Liver (tissue), 9 donors: Measurements from ENCODE around the gene PTPRD. TPM values are rescaled to one million over a fixed set of nuclear protein-coding genes. Genes with fewer than 3 reads are reported as not detected.
A peak's percentile ranks its signal among the peaks of the same experiment; 100 is the strongest.

Source experiments
- DNase-seq: peaks from one replicate; pipeline ENCODE4 v3.0.0-alpha.2; 2017; ENCODE audit warnings: low spot score
- H3K27ac ChIP-seq, 2 donors: one replicate each; pipeline ENCODE4 v1.7.0; 2013; ENCODE audit warnings: inconsistent platforms in 2 of 2, low read length in 2 of 2, control low read depth in 1 of 2, low read depth in 1 of 2, mild to moderate bottlenecking in 1 of 2
- H3K27me3 ChIP-seq, 4 donors: one replicate each; pipeline versions ENCODE4 v1.6.1 to v1.7.0; 2013; ENCODE audit warnings: low read length in 3 of 4, inconsistent platforms in 1 of 4, mild to moderate bottlenecking in 1 of 4, moderate library complexity in 1 of 4; ENCODE audit not compliant: control insufficient read depth in 4 of 4, insufficient read depth in 4 of 4
- H3K36me3 ChIP-seq, 4 donors: one replicate each; pipeline versions ENCODE4 v1.6.1 to v1.7.0; 2013; ENCODE audit warnings: low read length in 3 of 4, mild to moderate bottlenecking in 3 of 4, low read depth in 1 of 4, moderate library complexity in 1 of 4; ENCODE audit not compliant: control insufficient read depth in 4 of 4, insufficient read depth in 3 of 4
- H3K4me1 ChIP-seq, 4 donors: one replicate each; pipeline versions ENCODE4 v1.6.1 to v1.7.0; 2013; ENCODE audit warnings: low read length in 3 of 4, mild to moderate bottlenecking in 3 of 4, moderate library complexity in 1 of 4; ENCODE audit not compliant: control insufficient read depth in 4 of 4, insufficient read depth in 4 of 4
- H3K4me3 ChIP-seq, 3 donors: one replicate each; pipeline versions ENCODE4 v1.6.1 to v1.7.0; 2013; ENCODE audit warnings: low read length in 3 of 3, control low read depth in 1 of 3, low read depth in 1 of 3, mild to moderate bottlenecking in 1 of 3
- H3K9ac ChIP-seq, 2 donors: one replicate each; pipeline ENCODE4 v1.7.0; 2013; ENCODE audit warnings: low read length in 2 of 2, mild to moderate bottlenecking in 2 of 2, moderate library complexity in 2 of 2, control low read depth in 1 of 2, low read depth in 1 of 2
- H3K9me3 ChIP-seq, 4 donors: one replicate each; pipeline versions ENCODE4 v1.6.1 to v1.7.0; 2013; ENCODE audit warnings: low read length in 3 of 4; ENCODE audit not compliant: control insufficient read depth in 4 of 4
- EGR1 ChIP-seq, 2 donors: IDR thresholded peaks; 2 replicates each; pipeline ENCODE4 v1.6.1; 2016 to 2018; ENCODE audit warnings: antibody characterized with exemption in 2 of 2, low read depth in 2 of 2
- FOXA1 ChIP-seq: IDR thresholded peaks from 2 replicates; pipeline ENCODE4 v1.6.1; 2016; ENCODE audit warnings: antibody characterized with exemption
- FOXA2 ChIP-seq: IDR thresholded peaks from 2 replicates; pipeline ENCODE4 v1.6.1; 2016; ENCODE audit warnings: antibody characterized with exemption
- GABPA ChIP-seq, 2 donors: IDR thresholded peaks in 1 of 2; conservative IDR thresholded peaks in 1 of 2; 2 replicates each; pipeline ENCODE4 v1.6.1; 2016; ENCODE audit warnings: antibody characterized with exemption in 2 of 2, mild to moderate bottlenecking in 1 of 2, moderate library complexity in 1 of 2
- HNF4A ChIP-seq, 2 donors: conservative IDR thresholded peaks; 2 replicates each; pipeline ENCODE4 v1.6.1; 2016; ENCODE audit warnings: antibody characterized with exemption in 2 of 2, mild to moderate bottlenecking in 2 of 2
- HNF4G ChIP-seq: IDR thresholded peaks from 2 replicates; pipeline ENCODE4 v1.6.1; 2016; ENCODE audit warnings: antibody characterized with exemption
- JUND ChIP-seq, 2 donors: IDR thresholded peaks; 2 replicates each; pipeline ENCODE4 v1.6.1; 2016; ENCODE audit warnings: antibody characterized with exemption in 2 of 2
- MAX ChIP-seq: IDR thresholded peaks from 2 replicates; pipeline ENCODE4 v1.6.1; 2016; ENCODE audit warnings: antibody characterized with exemption
- NR2F2 ChIP-seq: IDR thresholded peaks from 2 replicates; pipeline ENCODE4 v1.6.1; 2016; ENCODE audit warnings: antibody characterized with exemption
- RAD21 ChIP-seq, 2 donors: IDR thresholded peaks; 2 replicates each; pipeline ENCODE4 v1.6.1; 2016; ENCODE audit warnings: antibody characterized with exemption in 2 of 2, mild to moderate bottlenecking in 2 of 2
- REST ChIP-seq: IDR thresholded peaks from 2 replicates; pipeline ENCODE4 v1.6.1; 2016; ENCODE audit warnings: antibody characterized with exemption, mild to moderate bottlenecking
- RXRA ChIP-seq, 2 donors: IDR thresholded peaks; 2 replicates each; pipeline ENCODE4 v1.6.1; 2017 to 2018; ENCODE audit warnings: antibody characterized with exemption in 2 of 2, mild to moderate bottlenecking in 1 of 2
- SP1 ChIP-seq: IDR thresholded peaks from 2 replicates; pipeline ENCODE4 v1.6.1; 2018; ENCODE audit warnings: antibody characterized with exemption, mild to moderate bottlenecking
- YY1 ChIP-seq: IDR thresholded peaks from 2 replicates; pipeline ENCODE4 v1.6.1; 2016; ENCODE audit warnings: antibody characterized with exemption, mild to moderate bottlenecking
- WGBS: extraction: QIAGEN DNeasy Blood & Tissue Kit; methylation state at CpG from one replicate; pipeline ENCODE4 v1.1.7; 2013; 5-methylcytosine and 5-hydroxymethylcytosine counted together
- polyA plus RNA-seq, 2 donors: library from polyadenylated mRNA; stranded (reverse) in 1 of 2; unstranded in 1 of 2; fragments of 200-250 nt in 1 of 2; fragments of >200 nt in 1 of 2; fragmentation: Nextera tagmentation in 1 of 2; extraction: Ambion mirVana in 1 of 2; gene quantifications; one replicate each; pipeline versions ENCODE4 v1.2.1 to v1.2.3, GENCODE V29; 2013 to 2015
- total RNA-seq, 2 donors: library from RNA; depleted of rRNA; stranded (reverse); fragments of >200 nt; gene quantifications; one replicate each; pipeline ENCODE4 v1.2.3, GENCODE V29; 2014
- TF ChIP-seq, protein P1 (sequence below): fragments of 150-350 bp; IDR thresholded peaks from 2 replicates; pipeline ENCODE4 v1.5.1; 2017; ENCODE audit warnings: improper control_type of control experiment, low read depth, low read length; ENCODE audit not compliant: missing input control
- TF ChIP-seq, protein P2 (sequence below): IDR thresholded peaks from 2 replicates; pipeline ENCODE4 v1.6.1; 2016; ENCODE audit warnings: antibody characterized with exemption
- donor health status: healthy.
- donor health status: healthy.
- donor health status: healthy.
- donor health status: healthy.
- donor health status: healthy.

The PTPRD gene
- total and polyA plus RNA-seq, 4 donors: 0.78 to 34.2 (median 4.7) TPM

DNA sequence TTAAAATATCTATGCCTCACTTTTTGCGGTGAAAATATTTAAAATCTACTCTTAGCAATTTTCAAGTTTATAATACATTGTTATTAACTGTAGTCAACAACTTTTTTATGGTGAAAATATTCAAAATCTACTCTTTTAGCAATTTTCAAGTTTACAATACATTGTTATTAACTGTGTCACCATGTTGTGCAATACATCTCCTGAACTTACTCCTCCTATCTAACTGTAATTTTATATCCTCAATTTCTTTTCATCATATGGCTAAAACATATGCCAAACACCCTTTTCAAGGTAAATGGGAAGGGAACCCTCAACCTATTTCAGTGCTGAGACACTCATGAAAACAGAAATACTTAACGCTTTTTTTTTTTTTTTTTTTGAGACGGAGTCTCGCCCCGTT is 1830.6 kb downstream of the PTPRD start (continued):
- no peak for TF ChIP-seq GABPA (IDR thresholded peaks at IDR 0.05 in 1 of 2, conservative IDR thresholded peaks at IDR 0.05 in 1 of 2)
- no peak for TF ChIP-seq JUND (IDR thresholded peaks at IDR 0.05)

DNA sequence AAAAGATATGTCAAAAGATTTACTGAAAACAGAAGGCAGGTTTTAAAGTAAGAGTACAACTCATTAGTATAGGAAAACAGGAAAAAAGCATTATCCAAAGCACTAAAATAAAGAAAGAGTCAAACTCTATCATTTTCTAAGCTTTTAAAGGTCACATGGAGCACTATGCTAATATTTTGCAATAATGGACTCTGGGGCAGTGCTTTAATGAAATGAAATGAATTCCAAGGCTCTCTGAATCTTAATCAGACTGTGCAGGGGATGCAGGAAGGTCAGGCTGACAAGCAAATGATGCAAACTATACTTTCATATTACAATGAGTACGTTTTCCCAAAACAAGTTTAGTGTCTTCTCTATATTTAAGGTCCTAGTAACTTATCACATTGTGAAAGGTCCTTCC is 1831.3 kb downstream of the PTPRD start:
- Histone ChIP-seq H3K4me1 (peaks cover 0 to 7% (median under 1%) of the 10 kb centered on the region in 4 donors), H3K27ac (no peak overlapping the region), H3K9me3 (no peaks in the 10 kb centered on the region), H3K27me3 (no peaks in the 10 kb centered on the region), H3K4me3 (no peak overlapping the region), H3K36me3 (no peaks in the 10 kb centered on the region), H3K9ac (no peak overlapping the region)
- DNase-seq: no peak
- TF ChIP-seq HNF4A (conservative IDR thresholded peaks at IDR 0.05) (peak; percentile 59 to 77), FOXA2 (no peak), YY1 (peak; percentile 40), RXRA (IDR thresholded peaks at IDR 0.05) (peak in 1 of 2 donors; percentile 31)
- TF ChIP-seq, protein P1, sequence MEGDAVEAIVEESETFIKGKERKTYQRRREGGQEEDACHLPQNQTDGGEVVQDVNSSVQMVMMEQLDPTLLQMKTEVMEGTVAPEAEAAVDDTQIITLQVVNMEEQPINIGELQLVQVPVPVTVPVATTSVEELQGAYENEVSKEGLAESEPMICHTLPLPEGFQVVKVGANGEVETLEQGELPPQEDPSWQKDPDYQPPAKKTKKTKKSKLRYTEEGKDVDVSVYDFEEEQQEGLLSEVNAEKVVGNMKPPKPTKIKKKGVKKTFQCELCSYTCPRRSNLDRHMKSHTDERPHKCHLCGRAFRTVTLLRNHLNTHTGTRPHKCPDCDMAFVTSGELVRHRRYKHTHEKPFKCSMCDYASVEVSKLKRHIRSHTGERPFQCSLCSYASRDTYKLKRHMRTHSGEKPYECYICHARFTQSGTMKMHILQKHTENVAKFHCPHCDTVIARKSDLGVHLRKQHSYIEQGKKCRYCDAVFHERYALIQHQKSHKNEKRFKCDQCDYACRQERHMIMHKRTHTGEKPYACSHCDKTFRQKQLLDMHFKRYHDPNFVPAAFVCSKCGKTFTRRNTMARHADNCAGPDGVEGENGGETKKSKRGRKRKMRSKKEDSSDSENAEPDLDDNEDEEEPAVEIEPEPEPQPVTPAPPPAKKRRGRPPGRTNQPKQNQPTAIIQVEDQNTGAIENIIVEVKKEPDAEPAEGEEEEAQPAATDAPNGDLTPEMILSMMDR: no peak
- WGBS: 47% methylated on average over 1 of the region's 1 CpG

DNA sequence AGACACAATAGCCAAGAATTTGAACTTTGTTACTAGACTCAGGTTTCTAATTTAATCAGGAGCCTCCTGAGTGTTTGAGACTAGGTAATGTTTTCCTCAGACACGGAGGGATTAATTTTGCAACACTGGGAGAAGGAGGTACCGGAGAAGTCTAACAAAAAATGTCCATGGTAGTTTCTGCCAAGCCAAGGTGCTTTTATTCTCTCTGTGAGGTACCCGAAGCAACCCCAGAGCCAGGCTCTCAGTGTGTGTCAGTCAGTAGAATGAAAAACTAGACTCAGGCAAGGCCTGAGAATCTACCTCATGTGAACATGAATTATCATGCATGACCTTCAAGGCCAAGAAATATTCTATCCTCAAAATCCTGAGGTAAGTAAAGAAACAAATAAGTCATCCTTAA is 1832.4 kb downstream of the PTPRD start:
- no peaks in the 10 kb centered on the region for H3K27me3 ChIP-seq
- H3K4me3 ChIP-seq: no peak overlapping the region
- WGBS: 87% methylated on average over 3 of the region's 3 CpGs
- TF ChIP-seq JUND (IDR thresholded peaks at IDR 0.05): no peak
- TF ChIP-seq HNF4G: no peak
- TF ChIP-seq, protein P1: no peak
- no peak for TF ChIP-seq RXRA (IDR thresholded peaks at IDR 0.05)
- TF ChIP-seq HNF4A (conservative IDR thresholded peaks at IDR 0.05): no peak
- TF ChIP-seq, protein P2, sequence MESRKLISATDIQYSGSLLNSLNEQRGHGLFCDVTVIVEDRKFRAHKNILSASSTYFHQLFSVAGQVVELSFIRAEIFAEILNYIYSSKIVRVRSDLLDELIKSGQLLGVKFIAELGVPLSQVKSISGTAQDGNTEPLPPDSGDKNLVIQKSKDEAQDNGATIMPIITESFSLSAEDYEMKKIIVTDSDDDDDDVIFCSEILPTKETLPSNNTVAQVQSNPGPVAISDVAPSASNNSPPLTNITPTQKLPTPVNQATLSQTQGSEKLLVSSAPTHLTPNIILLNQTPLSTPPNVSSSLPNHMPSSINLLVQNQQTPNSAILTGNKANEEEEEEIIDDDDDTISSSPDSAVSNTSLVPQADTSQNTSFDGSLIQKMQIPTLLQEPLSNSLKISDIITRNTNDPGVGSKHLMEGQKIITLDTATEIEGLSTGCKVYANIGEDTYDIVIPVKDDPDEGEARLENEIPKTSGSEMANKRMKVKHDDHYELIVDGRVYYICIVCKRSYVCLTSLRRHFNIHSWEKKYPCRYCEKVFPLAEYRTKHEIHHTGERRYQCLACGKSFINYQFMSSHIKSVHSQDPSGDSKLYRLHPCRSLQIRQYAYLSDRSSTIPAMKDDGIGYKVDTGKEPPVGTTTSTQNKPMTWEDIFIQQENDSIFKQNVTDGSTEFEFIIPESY: no peak
- TF ChIP-seq REST: no peak
- no peak for TF ChIP-seq FOXA1
- no peak for TF ChIP-seq YY1
- no peak for TF ChIP-seq FOXA2
- TF ChIP-seq RAD21 (IDR thresholded peaks at IDR 0.05): no peak
- TF ChIP-seq NR2F2: no peak
- TF ChIP-seq GABPA (IDR thresholded peaks at IDR 0.05 in 1 of 2, conservative IDR thresholded peaks at IDR 0.05 in 1 of 2): no peak
- TF ChIP-seq MAX: no peak
- no peak for TF ChIP-seq SP1
- TF ChIP-seq EGR1 (IDR thresholded peaks at IDR 0.05; ENCODE audit: low read depth in 2 of 2): no peak
- peaks cover 0 to 7% (median 0%) of the 10 kb centered on the region in 4 donors for H3K4me1 ChIP-seq
- DNase-seq: no peak
- H3K9me3 ChIP-seq: no peaks in the 10 kb centered on the region
- H3K36me3 ChIP-seq: no peaks in the 10 kb centered on the region
- no peak overlapping the region for H3K9ac ChIP-seq
- H3K27ac ChIP-seq: no peak overlapping the region
